Measurements from ENCODE around the gene CLIC3.

CLIC3 gene

DNA sequence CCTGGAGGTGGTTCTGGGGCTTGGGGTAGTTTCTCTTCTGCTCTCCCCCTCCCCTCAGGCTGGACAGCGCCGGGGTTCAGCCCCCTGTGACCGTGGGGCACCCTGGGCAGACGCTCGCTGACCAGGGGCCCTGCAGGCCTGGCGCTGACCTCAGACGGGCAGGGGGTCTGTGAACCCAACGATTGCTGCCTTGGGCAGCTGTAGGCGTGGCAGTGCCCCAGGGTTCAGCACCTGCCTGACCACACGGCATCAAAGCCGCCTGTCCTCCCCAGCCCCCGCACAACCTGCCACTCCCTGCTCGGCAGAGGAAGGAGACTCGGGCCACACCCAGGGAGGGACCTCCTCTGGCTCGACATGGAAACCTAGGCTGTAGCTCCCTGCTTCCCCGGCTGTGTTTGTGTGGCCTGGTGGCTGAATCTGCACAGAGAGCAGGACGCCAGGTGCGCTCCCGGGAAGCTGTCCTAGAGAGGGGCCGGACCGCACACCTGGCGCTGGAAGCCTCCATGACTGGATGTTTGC, 32.1 kb downstream of the CLIC3 start:
- DNase-seq = no peak

DNA sequence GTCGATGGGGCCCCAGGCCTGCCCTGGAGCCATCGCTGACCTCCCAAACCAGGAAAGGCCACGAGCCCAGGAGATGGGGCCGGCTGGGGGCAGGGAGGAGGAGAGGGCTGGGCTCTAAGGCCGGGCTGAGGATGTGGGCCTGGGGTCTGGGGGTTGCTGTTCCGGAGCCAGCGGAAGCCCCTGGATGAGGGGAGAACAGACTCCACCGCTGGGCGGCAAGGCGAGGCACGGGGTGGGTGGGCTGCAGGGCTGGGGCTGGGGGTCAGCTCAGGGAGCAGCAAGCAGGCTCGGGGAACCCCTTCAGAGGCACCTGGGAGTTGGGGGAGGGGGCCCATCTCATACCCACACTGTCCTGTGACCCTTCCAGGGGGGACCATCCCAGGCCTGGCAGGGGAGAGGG, 32.6 kb downstream of the CLIC3 start:
- no peak for DNase-seq

DNA sequence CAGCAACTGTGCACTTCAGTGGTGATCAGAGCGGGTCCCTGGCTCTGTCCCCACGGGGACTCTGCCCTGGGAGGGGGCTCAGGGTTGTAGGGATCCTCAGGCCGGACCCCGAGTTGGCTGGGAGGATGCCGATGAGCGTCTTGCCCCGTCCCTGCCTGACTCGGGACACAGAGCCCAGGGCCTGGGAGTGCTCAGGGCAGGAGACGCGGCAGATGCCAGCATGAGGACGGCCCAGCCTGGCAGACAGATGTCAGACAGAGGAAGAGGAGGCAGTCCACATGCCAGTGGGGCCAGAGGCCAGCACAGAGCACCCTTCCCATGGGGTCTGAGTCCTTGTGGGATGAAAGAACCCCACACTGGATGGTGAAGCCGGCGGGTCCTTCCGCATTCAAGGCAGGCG, 33.0 kb downstream of the CLIC3 start:
- DNase-seq = no peak

DNA sequence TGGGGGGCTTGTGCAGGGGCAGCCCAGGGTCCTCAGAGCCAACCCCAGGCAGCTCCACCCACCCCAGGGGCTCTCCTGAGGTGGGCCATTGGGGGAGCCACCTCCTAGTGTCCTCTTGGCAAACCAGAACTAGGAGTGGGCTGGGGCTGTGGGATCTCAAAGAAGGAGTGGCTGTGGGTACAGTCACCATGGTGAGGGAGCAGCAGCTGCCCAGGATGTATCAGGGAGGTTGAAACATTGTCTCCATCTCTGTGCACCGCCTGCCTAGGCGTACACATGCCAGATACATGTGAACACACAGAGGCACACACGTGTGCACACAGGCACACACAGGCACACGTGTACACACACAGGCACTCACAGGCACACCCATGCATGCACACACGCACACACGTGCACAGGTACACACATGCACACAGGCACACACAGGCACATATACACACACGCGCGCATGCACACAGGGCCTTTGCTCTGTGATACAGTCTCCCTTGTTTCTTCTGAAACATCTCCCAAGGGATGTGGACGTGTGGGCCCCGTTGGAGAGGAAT, 33.6 kb downstream of the CLIC3 start:
- DNase-seq = no peak

DNA sequence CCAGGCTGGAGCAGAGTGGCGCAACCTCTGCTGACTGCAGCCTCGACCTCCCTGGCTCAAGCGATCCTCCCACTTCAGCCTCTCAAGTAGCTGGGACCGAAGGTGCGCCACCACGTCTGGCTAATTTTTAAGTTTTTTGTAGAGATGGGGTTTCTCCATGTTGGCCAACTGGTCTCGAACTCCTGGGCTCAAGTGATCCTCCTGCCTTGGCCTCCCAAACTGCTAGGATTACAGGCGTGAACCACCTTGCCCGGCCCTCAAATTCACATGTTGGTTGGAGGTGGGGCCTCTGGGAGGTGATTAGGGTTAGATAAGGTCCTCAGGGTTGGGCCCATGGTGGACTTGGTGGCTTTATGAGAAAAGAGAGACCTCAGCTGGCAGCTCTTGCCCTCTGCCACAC, 34.2 kb downstream of the CLIC3 start:
- no peak for DNase-seq

DNA sequence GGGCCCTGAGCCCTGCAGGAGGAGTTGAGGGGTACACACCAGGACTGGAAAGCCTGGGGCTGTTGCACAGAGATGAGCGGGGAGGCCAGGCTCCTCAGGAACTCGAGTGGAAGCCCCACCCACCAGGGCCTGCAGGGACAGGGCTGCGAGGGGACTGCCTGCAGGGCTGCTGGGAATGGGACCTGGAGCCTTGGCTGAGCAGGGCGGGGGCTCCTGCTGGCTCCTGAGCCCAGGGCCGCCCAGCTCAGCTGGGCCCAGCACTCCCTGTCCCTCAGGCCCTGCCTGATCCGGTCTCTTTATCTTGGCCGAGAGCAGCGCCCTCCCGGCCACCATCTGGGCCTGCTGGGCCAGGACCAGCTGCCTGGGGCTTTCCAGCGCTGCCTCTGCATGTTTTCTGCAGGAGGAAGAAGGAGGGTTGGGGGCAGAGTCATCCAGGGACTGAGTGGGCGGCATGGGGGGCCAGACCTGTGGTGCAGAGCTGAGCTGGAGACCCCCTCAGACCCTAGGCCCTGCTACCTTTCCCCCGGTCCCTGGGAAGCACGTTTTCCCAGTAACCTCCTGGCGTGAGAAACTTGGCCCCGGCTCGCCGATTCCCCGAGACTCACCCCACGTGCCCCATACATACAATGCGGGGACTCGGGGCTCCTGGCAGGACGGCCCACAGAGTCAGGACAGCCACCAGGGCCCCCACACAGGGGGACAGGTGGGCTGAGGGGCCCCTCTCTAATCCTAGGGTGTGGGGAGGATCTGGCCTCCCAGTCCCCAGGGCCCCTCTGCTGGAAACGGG, 34.9 kb downstream of the CLIC3 start:
- no peak for DNase-seq

DNA sequence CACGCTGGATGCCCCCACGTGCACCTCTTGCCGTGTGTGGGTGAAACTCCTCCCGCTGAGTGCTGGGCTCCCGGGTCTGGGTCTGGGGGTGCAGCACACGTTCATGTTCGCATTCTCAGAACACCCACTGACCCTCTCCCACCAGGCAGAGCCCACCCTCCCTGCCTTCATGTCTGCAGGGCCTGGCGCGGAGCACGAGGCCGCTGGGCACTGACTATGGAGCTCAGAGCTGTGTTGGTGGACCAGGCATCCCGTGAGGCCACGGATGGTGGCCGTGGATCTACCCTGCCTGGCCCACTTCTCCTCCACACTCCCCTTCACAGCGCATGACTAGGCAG, 35.5 kb downstream of the CLIC3 start:
- no peak for DNase-seq

DNA sequence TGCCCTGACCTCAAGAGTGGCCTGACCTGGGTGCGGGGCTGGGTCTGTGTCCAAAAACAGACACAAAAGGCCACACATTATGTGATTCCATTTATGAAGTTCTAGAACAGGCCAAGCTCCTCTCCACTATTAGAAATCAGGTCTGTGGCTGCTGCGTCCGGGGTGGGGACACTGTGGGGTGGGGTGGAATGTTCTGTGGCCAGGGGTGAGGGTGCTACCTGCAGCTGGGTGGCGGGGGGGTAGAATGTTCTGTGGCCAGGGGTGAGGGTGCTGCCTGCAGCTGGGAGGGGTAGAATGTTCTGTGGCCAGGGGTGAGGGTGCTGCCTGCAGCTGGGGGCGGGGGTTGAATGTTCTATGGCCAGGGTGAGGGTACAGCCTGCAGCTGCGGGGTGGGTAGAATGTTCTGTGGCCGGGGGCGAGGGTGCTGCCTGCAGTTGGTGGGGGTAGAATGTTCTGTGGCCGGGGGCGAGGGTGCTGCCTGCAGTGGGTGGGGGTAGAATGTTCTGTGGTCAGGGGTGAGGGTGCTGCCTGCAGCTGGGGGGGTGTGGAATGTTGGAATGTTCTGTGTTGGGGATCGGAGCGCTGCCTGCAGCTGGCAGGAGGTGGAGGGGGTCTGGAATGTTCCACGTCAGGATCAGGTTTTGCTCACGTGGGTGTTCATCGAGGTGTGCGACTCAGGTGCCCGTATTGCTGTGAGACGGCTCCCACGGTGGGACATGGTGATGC, 36.0 kb downstream of the CLIC3 start:
- DNase-seq = no peak

DNA sequence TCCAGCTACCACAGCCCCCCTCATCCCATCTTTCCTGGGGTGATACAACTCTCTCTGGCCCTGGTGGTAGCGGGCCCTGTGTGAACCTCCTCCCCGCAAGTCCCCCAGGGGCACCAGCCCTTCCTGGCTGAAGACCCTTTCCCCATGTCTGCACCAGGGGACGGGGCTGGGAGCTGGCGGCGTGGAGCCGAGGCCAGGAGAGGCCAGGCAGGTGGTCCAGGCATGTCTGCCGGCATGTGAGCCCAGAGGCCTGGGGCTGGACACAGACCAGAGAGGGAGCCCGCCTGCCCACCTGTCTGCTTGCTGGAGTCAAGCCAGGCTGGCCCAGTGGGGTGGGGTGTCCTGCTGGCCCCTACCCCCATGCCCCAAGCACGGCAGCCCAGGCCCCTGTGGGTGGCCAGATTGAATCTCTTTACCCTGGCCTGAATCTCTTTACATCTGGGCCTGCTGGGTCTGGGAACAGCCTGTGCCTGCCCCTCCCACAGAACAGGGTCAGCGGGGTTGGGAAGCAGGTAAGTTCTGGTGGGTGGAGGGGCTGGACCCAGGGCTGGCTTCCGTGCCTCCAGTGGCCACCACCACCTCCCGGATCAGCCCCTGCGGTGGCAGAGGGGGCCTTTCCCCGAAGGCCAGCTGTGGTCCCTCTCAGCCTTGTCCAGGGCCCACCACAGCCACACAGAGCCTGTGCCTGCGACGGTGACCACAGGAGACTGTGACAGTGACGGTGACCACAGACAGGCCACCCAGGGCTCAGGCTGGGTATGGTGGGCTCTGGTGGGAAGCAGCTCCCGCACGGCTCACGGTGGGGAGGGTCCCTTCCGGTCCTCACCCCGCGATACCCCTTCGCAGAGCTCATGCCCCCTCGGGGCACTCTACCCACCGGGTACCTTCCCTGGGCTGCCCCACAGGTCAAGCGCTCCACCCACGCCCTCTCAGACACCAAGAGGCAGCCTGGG, 37.2 kb downstream of the CLIC3 start:
- no peak for DNase-seq

DNA sequence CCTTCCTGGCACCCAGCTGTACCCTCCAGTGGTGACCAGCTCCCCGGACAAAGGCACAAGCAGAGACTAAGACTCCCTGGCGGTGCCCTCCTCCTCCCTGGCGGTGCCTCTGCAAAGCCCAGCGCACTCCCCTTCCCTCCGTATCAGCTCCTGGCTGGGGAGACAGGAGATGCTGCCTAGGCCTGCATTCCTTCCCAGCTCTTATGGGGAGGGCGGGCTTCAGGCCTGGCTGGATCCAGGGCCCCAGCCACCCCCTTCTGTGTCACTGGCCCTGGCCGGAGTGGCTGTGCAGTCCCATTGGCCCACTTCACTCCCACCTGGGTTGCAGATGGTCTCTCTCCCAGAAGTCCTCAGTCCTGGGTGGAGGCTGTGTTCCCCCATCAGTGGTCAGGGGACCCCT, 37.9 kb downstream of the CLIC3 start:
- DNase-seq = no peak

DNA sequence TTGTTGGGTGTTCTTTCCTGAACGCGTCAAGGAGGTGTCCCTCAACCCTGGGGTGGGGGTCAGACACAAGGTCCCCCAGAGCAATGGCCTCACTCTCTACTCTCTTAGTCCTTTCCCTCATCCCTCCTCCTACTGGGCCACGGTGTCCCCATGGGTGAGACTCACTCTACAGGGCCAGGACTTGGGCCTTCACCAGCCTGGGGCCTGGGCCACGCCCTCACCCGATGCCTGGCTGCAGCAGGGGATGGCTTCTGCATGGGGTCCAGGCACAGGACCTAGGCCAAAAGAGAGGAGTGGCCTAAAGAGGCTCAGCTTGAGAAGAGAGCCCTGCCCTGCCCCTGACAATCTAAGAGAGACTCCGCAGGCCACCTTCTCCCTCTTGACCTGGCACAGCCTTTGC, 38.5 kb downstream of the CLIC3 start:
- no peak for DNase-seq

DNA sequence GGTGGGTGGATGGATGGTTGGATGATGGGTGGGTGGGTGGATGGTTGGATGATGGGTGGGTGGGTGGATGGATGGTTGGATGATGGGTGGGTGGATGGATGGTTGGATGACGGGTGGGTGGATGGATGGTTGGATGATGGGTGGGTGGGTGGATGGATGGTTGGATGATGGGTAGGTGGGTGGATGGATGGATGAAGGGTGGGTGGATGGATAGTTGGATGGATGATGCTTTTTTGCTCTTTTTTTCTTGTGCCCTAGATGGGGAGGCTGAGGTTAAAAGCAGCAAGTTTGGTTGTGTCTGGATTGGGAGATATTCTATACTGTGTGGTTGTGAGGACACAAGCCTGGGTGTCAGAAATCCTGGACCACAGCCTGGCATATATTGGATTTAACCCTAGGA, 38.9 kb downstream of the CLIC3 start:
- DNase-seq = no peak

DNA sequence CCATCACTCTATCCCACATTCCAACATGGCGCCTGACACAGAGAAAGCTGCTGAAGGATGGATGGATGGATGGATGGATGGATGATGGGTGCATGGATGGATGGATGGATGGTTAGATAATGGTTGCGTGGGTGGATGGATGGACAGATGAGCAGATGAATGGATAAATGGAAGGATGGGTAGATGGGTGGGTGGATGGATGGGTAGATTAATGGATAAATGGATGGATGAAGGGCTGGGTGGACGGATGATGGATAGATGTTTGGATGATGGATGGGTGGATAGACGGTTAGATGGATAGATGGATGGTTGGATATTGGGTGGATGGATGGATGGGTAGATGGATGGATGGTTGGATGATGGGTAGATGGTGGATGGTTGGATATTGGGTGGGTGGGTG, 39.8 kb downstream of the CLIC3 start:
- DNase-seq = no peak

DNA sequence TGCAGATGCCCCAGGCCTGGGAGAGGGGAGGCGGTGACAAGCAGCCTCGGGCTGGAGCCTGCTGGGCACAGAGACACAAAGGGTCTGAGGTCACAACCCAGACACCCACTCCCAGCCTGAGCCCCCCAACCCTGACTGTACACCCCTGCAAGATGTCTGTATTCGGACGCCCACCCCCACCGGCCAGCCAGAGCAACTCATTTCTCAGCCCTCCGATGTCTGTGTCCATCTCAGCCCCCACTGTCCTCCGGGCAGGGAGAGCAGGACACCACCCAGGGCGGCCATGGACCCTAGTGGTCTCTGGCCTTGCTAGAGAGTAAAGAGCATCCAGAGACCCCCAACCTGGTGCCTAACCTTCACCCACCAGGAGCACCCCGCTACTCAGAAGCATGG, 40.4 kb downstream of the CLIC3 start:
- DNase-seq = no peak

DNA sequence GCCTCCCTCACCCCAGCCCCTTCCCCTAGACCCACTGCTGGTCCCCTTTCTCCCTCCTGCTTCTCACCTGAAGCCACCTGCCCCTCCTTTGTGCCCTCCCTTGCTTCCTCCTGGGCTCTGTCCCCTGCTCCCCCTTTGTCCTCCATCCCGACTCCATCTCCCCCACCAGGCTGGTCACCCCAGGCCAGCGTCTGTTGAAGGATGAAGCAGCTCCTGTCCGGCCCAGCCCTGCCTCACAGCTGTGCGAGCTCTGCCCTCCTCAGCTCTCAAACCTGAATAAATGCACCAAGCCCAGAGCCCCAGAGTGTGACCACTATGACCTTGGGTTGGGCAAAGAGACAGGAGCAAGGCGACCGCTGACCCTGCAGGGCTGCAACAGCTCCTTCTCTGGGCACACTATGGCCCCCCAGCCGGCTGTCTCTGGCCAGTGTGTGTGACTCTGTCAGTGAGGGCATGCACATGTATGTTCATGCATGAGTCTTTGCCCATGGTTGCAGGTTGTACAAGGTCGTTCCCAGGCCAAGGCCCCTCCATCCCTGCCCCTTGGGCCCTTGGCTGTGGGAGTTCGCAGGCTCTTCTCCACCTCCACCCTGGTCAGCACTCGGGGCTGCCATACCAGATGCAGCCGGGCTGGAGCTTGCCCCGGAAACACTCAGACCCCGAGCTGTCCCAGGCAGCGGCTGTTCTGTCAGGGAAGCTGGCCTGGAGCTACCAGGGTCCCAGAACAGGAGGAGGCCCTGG, 41.0 kb downstream of the CLIC3 start:
- DNase-seq = no peak

DNA sequence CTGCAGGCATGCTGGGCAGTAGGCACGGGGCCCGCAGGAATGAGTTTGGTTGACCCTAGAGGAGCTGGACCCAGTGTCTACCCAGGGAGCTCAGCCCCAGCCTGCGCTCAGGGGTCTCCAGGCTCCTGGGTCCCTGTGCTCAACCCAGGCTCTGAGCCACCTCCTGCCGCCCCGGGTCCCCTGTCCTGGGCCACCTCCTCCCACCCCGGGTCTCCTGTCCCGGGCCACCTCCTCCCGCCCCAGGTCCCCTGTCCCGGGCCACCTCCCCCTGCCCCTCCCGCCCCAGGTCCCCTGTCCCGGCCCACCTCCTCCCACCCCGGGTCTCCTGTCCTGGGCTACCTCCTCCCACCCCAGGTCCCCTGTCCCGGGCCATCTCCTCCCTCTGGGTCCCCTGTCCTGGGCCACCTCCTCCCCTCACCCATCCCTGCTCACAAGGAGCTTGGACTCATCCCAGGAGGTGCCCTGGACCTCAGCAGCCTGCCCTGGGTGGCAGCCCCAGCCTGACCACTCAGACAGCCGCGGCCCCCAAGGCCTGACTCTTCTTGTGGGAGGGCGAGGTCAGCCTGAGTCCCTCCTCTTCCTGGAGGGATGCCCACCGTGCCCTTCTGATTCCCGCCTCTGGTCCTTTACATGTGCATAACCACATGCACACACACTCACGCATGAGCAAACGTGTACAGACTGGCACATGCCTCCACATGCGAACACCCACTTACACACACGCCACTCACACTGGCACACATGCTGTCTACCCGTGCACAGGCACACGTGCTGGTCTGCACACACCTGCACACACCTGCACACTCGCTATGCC, 41.9 kb downstream of the CLIC3 start:
- no peak for DNase-seq

DNA sequence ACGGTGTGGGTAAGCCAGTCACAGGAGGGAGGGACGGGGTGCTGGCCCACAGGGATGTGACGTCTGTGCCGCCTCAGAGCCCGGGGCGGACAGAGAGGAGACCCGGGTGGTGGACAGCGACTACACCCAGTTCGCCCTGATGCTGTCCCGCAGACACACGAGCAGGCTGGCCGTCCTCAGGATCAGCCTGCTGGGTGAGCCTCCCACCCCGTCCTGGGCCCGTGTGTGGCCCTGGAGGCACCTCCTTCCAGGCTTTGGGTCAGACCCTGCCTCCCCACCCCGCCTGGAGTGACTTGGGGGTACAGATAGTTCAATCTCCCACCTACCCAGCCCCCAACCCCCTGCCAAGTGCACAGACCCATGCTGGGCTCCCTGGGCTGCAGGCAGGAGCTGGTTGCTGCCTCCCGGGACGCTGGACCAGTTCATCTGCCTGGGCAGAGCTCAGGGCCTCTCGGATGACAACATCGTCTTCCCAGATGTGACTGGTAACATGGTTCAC, 42.5 kb downstream of the CLIC3 start:
- no peak for DNase-seq

DNA sequence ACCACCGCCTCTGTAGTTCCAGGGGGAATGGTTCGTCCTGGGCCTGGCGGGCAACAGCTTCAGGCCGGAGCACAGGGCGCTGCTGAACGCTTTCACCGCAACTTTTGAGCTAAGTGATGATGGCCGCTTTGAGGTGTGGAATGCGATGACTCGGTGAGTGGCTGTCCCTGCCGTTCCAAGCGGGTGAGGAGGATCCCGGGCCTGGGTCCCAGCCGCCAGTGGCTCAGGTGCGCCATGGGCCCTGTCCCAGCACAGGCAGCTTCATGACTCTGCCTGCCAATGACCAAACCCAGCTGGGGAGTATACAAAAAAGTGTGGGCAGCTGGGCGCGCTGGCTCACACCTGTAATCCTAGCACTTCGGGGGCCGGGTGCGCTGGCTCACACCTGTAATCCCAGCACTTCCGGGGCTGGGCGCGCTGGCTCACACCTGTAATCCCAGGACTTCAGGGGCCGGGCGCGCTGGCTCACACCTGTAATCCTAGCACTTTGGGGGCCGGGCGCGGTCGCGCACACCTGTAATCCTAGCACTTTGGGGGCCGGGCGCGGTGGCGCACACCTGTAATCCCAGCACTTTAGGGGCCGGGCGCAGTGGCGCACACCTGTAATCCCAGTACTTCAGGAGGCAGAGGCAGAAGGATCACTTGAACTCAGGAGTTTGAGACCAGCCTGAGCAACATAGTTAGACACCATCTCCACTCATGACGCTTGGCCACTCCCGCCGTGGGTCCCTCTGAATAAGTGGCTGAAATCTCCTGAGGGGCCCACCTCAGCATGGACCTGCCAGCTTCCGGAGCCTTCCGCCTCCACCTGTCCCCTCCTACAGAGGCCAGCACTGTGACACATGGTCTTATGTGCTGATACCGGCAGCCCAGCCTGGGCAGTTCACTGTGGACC, 43.2 kb downstream of the CLIC3 start:
- DNase-seq = no peak

DNA sequence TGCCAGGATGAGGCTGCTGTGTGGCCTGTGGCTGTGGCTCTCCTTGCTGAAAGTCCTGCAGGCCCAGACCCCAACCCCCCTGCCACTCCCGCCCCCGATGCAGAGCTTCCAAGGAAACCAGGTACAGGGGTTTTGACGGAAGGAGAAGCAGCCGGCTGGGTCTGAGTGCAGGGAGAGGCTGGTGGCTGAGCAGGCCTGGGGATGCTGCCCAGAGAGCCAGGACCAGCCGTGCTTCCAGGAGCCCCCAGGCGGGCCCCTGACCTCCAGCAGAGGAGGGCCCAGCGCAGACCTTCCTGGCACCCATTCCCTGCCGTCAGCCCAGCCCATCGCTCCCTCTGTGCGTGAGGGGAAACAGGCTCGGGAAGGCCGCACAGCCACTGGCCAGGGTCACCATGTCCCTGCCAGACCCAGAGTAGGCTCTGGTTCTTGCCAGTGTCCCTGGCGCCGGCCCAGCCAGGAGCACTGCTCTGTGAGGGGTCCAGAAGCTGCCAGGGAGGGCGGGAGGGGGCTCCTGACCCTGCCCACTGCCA, 44.0 kb downstream of the CLIC3 start:
- DNase-seq = no peak
